HG03439 (cell line): Measurements from ENCODE around the gene ITGA1.
A peak's percentile ranks its signal among the peaks of the same experiment; 100 is the strongest.
"Not testable (repeated sequence)": the region's sequence is repeated elsewhere in the genome, so short reads cannot be mapped to it uniquely, and the experiment has no call there.

Experiments
- ATAC-seq: cut with Tn5 transposase; IDR thresholded peaks from one replicate; pipeline ENCODE4 v1.9.1; 2021; ENCODE audit warnings: mild to moderate bottlenecking, moderate library complexity; ENCODE audit not compliant: unreplicated experiment

The ITGA1 gene

DNA sequence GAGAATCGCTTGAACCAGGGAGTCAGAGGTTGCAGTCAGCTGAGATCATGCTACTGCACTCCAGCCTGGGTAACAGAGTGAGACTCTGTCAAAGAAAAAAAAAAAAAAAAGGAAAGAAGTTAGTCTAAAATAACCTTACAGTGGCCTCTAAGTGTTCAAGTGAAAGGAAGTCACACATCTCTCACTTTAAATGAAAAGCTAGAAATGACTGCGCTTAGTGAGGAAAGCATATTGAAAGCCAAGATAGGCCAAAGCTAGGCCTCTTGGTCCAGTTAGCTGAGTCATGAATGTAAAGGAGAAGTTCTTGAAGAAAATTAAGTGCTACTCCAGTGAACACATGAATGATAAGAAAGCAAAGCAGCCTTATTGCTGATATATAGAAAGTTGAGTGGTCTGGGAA is 38.1 kb downstream of the ITGA1 start:
- ATAC-seq: peak; percentile 98

DNA sequence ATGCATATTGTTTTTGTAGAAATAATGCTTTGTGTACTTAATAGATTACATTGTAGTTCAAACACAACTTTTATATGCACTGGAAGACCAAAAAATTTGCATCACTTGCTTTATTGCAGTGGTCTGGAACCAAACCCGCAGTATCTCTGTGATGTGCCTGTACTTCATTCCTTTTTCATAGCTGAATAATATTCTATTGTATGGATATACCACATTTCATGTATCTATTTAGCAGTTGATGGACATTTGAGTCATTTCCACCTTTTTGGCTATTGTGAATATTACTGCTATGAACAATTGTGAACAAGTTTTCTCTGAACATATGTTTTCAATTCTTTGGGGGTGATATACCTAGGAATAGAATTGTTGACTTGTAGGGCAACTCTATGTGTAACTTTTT is 40.1 kb downstream of the ITGA1 start:
- ATAC-seq: no peak

- no peak for ATAC-seq
Observed at GRCh38 chr5:52829664-52830063, 41.9 kb downstream of the ITGA1 start.

DNA sequence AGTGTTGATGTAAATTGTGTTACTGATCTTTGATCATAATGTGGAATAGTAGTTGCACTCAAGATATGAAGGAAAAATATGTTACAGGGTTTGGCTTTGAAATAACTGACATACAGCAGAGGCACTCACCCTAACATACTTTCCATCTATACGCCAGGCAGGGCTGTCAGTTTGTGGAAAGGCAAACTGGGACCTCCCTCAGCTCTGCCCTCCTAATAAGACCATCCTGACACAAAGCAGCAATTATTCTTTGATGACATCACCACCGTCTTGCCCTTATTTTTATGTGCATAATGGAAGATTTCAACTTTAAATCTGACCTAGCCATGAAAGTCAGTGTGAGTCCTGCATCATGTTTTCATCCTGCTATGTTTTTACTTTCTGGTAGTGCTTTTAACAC is 42.9 kb downstream of the ITGA1 start:
- ATAC-seq: no peak

GRCh38 chr5:52831786-52832511 is 44.2 kb downstream of the ITGA1 start:
- ATAC-seq: no peak

- no peak for ATAC-seq
Observed at GRCh38 chr5:52834320-52834719, 46.6 kb downstream of the ITGA1 start.

- no peak for ATAC-seq
Observed at GRCh38 chr5:52837068-52837467, 49.4 kb downstream of the ITGA1 start.

GRCh38 chr5:52837591-52838001 is 49.9 kb downstream of the ITGA1 start:
- ATAC-seq: no peak

DNA sequence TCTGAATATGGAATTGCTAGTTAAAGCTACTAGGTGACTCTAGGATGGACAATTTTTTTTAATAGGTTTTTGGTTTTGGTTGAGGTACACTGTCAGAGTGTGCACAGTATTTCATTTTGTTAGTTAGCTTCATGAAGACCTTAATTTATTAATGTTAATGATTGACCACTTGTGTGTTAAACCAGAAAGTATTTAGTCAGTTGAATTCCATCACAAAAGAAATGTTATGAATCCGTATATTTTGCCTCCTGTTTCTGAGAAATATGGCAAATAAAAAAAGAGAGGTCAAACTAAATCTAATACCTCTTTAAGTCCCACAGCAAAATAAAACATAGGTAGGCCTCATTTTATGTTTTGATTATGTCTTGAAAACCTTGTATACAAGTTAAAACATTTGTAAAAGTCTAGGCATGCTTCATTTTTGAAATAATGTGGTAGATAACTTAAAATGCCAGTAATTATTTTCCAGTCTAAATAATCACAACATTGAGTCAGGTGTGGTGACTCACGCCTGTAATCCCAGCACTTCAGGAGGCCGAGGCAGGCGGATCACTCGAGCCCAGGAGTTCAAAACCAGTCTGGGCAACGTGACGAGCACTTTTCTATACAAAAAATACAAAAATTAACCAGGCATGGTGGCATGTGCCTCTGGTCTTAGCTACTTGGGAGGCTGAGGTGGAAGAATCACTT is 50.8 kb downstream of the ITGA1 start:
- ATAC-seq: no peak

- no peak for ATAC-seq
Observed at GRCh38 chr5:52839285-52839684, 51.6 kb downstream of the ITGA1 start.

GRCh38 chr5:52840277-52841050 is 52.7 kb downstream of the ITGA1 start:
- ATAC-seq: no peak

GRCh38 chr5:52841114-52841513 is 53.4 kb downstream of the ITGA1 start:
- no peak for ATAC-seq

- no peak for ATAC-seq
Observed at GRCh38 chr5:52842111-52842510, 54.4 kb downstream of the ITGA1 start.

DNA sequence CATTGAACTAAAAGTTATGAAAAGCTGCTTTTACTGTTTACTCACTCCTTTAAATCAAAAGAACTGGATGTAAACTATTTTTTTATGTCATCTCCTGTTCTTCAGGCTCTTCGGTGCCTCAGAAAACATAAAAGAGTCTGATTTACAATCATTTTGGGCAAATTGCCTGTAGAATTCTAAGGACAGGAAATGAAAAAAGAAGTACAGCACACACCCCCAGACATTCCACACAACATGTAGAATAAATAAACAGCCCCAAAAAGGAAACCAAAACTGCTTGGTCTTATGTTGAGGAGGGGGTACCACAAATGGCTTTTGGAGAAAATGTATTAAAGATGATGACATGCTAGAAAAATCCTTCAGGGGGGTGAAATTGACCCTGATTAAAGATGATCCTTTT is 57.2 kb downstream of the ITGA1 start:
- no peak for ATAC-seq

- no peak for ATAC-seq
Observed at GRCh38 chr5:52846182-52846842, 58.6 kb downstream of the ITGA1 start.

DNA sequence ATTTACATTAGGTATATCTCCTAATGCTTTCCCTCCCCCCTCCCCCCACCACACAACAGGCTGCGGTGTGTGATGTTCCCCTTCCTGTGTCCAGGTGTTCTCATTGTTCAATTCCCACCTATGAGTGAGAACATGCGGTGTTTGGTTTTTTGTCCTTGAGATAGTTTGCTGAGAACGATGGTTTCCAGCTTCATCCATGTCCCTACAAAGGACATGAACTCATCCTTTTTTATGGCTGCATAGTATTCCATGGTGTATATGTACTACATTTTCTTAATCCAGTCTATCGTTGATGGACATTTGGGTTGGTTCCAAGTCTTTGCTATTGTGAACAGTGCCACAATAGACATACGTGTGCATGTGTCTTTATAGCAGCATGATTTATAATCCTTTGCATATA is 61.0 kb downstream of the ITGA1 start:
- ATAC-seq: not testable (repeated sequence)

GRCh38 chr5:52849544-52849943 is 61.8 kb downstream of the ITGA1 start:
- ATAC-seq: no peak

DNA sequence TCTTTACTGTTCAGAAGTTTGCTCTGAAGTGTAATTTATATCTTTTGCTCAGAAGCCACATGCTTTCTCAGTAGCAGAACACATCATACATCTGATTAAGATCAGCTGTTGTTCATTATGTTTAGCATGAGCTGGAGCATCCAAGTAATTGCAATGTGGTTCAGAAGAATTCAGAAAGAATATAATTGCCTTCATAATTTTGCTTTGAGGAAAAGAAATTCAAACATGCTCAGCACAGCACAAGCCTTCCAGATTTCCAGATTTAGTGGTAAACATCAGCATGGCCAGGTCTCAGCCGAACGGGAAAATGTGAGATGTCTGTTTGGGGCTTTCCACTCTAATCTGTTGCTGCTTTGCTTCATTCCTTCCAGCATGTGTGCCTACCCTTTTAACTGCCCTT is 65.9 kb downstream of the ITGA1 start:
- ATAC-seq: no peak

DNA sequence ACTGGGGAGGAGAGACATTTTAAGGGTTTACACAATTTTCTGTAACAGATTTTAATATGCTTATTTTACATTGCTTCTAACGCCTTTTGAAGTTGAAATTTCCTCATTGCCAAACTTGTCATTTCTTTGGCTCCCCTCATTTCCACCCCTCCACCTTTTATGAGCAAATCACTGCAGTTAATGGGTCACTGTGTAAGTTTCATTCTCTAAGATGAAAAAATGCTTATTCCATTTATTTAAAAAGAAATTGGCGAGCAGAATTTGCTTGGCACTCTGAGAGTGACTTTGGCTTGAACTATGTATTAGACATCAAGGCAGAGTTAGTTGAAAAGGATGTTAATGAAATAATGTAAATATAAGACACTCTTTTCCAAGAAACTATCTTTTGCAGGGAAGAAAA is 66.6 kb downstream of the ITGA1 start:
- no peak for ATAC-seq

- no peak for ATAC-seq
Observed at GRCh38 chr5:52854949-52855348, 67.2 kb downstream of the ITGA1 start.

DNA sequence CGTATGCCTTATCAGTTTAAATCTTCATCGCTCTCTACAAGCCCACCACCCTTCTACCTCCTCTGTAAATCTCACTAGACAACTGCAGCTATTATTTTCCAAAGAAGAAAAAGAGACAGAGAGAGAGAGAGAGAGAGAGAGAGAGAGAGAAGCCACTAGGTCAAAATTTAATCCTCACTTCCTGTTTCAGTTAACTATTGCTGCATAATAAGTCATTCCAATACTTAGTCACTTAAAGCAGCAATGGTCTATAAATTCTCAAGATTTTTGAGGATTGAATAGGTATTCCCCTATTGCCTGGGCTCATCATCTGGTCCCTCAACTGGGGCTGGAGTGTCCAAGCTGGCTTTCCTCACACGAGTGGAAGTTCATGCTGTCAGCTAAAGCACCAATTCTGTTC is 68.8 kb downstream of the ITGA1 start:
- ATAC-seq: no peak
